A549 (cell line): Measurements from ENCODE around the gene SAYSD1.
"Not testable (repeated sequence)": the region's sequence is repeated elsewhere in the genome, so short reads cannot be mapped to it uniquely, and the experiment has no call there.

Source experiments
- BHLHE40 ChIP-seq: IDR thresholded peaks from 2 replicates; pipeline ENCODE4 v1.6.1; 2012; ENCODE audit warnings: low read depth, low read length, inconsistent platforms
- CHD2 ChIP-seq: fragments of 150-350 bp; IDR thresholded peaks from 2 replicates; pipeline ENCODE4 v1.6.1; 2014; ENCODE audit warnings: low read length; ENCODE audit not compliant: partially characterized antibody
- CTCF ChIP-seq: fragments of >200 bp; sonication (Bioruptor Twin); formaldehyde crosslinking; IDR thresholded peaks from 3 replicates; pipeline ENCODE4 v1.5.1; 2016
- EP300 ChIP-seq, 2 experiments: fragments of >200 bp; sonication (Bioruptor Twin); formaldehyde crosslinking; IDR thresholded peaks; 2 replicates in 1 of 2; 3 replicates in 1 of 2; pipeline ENCODE4 v1.6.1; 2016 to 2017
- HOXA7 ChIP-seq: fragments of 250-450 bp; sonication (Bioruptor Pico); IDR thresholded peaks from 2 replicates; pipeline ENCODE4 v1.5.0; 2020; ENCODE audit warnings: mild to moderate bottlenecking, moderate library complexity
- JUN ChIP-seq, 2 experiments: fragments of >200 bp; sonication (Bioruptor Twin); formaldehyde crosslinking; IDR thresholded peaks; 2 replicates in 1 of 2; 3 replicates in 1 of 2; pipeline ENCODE4 v1.6.1; 2016 to 2017
- POLR2A ChIP-seq: IDR thresholded peaks from 2 replicates; pipeline ENCODE4 v1.6.1; 2012; ENCODE audit warnings: mild to moderate bottlenecking, low read length
- REST ChIP-seq: fragments of 200-600 bp; sonication (generic); IDR thresholded peaks from 2 replicates; pipeline ENCODE4 v1.6.1; 2016; ENCODE audit warnings: antibody characterized with exemption, mild to moderate bottlenecking, moderate library complexity
- RFX5 ChIP-seq: fragments of 450-650 bp; IDR thresholded peaks from 2 replicates; pipeline ENCODE4 v1.7.1; 2014; ENCODE audit warnings: antibody characterized with exemption, mild to moderate bottlenecking, moderate library complexity
- RNF2 ChIP-seq: fragments of 200-600 bp; sonication (generic); IDR thresholded peaks from 2 replicates; pipeline ENCODE4 v1.6.1; 2016; ENCODE audit warnings: low read depth, mild to moderate bottlenecking, antibody characterized with exemption, moderate library complexity, borderline replicate concordance
- ZC3H11A ChIP-seq: fragments of 450-650 bp; IDR thresholded peaks from 2 replicates; pipeline ENCODE4 v1.6.1; 2014; ENCODE audit warnings: antibody characterized with exemption, mild to moderate bottlenecking

- not testable (repeated sequence) for TF ChIP-seq CTCF; RNF2; EP300 (IDR thresholded peaks at IDR 0.05); POLR2A; CHD2; JUN (IDR thresholded peaks at IDR 0.05); BHLHE40; HOXA7 (CRISPR knock-in tag); ZC3H11A; REST; RFX5
Observed at GRCh38 chr6:39136207-39136606, 21.2 kb upstream of the SAYSD1 start.
